DMS53 (cell line): ENCODE results near the gene PKD1L1.
"Not testable (repeated sequence)": the region's sequence is repeated elsewhere in the genome, so short reads cannot be mapped to it uniquely, and the experiment has no call there.

Experiments
- DNase-seq: peaks from one replicate; lab custom pipeline; 2025; lab: John Stamatoyannopoulos, UW

PKD1L1 gene

DNA sequence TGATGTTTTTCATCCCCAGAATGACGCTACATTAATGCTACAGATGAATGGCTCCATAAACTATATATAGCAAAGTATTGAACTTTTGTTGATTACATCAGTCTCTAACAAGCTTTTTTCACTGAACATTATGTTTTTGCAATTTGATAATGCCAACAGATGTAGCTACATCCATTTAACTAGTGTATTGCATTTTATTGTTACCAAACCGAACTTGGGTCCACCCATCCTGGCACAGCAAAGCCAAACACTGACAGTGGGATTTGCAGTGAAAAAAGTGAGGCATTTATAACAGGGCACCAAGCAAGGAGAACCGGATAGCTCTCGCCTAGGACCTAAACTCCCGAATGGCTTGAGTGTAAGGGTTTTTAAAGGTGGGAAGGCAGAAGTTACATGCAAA, 183.5 kb downstream of the PKD1L1 start:
- DNase-seq = no peak

DNA sequence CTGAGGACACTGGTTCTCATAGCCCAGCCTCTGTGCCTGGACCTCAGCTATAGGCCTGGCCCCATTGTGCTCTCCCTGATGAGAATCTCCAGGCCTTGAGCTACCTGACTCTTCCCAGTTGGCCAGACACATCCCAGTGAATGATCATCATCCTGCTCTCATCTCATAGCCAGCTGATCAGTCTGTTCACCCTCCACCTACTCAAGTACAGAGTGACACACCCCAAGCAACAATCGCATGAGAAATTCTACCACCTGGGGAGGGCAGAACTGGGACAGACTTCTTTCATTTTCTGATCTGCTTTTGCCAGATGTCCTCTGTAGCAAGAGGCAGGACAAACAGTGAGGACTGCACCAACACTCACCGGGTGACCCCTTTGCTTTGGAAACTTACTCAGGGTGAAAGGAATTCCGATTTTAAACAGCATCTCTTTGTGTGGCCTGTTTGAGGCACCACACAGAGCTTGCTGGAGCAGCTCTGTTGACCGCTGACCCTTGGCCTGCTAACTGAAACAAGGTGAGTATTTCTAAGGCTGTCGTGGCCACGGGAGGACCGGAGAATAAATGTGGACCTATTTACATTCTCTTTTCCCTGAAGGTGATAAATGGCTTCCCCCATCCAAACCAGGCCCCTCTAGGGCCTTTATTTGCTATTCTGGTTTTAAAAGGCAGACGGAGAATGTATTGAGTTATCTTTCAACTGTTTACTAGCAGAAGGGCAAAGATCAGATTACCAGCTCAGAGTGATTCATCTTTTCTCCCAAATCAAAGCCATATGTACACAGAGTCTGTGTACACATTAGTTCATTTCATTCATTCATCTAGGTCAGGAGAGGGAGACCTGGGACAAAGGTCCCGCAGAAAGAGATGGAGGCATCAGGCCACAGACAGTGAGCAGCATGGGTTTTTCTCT, 184.9 kb downstream of the PKD1L1 start:
- peak; percentile 94 for DNase-seq

- no peak for DNase-seq
Measured at GRCh38 chr7:47762746-47763062, 185.6 kb downstream of the PKD1L1 start.

- DNase-seq = no peak
Measured at GRCh38 chr7:47762207-47762606, 186.1 kb downstream of the PKD1L1 start.

GRCh38 chr7:47759056-47759706, 189.1 kb downstream of the PKD1L1 start:
- DNase-seq = no peak

- DNase-seq = no peak
Measured at GRCh38 chr7:47758546-47758945, 189.7 kb downstream of the PKD1L1 start.

DNA sequence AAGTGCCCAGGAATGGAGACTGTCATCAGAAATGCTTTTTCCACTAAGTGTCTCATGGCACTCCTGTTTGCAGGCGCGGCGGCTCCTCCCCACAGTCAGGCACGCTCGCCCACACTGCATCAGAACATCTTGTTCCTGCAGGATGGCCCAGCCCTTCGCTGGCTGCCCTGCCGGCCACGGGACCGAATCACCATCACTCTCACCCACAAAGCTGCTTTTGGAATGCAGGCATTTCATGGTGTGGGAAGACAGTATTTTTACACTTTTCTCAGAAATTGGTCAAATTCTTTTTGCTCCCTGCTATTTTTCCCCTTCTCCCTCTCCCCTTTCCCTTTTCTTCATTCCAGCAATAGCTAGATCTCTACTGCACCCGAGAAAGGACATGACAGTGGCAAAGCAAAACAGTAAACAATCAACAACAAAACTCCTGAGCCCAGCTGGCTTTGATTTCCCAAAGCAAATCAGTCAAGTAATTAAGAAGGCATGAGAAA, 190.3 kb downstream of the PKD1L1 start:
- no peak for DNase-seq

- DNase-seq = no peak
Measured at GRCh38 chr7:47756636-47757035, 191.6 kb downstream of the PKD1L1 start.

- no peak for DNase-seq
Measured at GRCh38 chr7:47755248-47755647, 193.0 kb downstream of the PKD1L1 start.

DNA sequence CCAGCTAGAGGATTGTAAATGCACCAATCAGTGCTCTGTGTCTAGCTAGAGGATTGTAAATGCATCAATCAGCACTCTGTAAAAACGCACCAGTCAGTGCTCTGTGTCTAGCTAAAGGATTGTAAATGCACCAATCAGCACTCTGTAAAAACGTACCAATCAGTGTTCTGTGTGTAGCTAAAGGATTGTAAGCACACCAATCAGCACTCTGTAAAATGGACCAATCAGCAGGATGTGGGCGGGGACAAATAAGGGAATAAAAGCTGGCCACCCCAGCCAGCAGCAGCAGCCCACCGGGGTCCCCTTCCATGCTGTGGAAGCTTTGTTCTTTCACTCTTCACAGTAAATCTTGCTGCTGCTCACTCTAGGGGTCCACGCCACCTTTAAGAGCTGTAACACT, 196.5 kb downstream of the PKD1L1 start:
- not testable (repeated sequence) for DNase-seq

DNA sequence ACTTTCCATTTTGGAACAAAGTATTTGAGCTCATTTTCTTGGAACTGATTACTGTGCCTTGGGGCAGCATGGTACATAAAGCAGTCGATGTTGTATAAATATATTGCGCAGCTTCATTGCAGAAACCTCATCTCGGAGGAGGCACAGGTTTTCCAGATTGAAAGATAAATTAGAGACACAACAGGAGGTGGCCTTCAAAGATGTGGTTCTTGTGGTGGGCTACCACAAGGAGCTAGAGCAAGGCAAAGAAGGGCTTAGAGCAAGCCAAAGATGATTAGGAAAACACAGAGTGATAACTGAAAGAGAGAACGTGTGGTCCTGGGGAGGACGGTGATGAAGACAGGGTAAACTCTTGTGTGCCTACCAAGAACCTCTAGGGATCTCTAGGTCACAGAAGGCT, 197.2 kb downstream of the PKD1L1 start:
- DNase-seq = no peak

GRCh38 chr7:47748041-47748440, 200.2 kb downstream of the PKD1L1 start:
- no peak for DNase-seq

DNA sequence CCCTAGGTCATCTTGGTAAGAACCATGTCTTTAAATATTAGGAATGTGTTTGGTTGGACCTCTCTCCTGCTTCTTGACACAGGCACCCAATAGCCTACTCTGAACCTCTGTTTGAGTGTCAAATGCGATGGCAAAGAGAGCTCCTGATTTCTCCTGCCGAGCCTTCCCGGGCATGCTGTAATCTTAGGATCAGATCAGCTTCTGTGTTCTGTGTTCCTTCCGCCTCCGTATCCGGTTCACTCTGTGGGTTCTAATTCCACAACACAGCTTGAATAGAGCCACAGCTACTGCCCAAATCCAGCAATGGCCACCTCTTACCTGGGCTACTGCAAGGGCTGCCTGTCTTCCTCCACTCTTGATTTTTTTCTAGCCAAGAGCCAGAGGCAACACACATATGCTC, 201.1 kb downstream of the PKD1L1 start:
- no peak for DNase-seq

DNA sequence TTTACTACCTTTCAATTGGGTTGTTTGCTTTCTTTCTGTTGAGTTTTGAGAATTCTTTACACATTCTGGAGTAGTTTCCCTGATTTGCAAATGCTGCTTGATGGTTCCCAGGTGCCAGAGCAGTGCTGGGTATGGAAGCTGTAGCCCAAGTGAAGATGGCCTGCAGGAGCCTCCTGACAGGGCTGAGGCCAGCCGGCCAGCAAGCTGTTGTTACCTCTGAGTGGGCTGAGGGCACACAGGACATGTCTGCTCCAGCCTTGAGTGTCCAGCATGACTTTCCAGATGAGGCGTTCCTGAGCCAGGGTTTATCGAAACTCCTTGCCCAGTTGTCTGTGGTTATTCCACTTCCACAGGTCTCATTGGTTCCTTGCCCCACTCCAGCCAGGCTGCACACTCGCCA, 201.8 kb downstream of the PKD1L1 start:
- no peak for DNase-seq

DNA sequence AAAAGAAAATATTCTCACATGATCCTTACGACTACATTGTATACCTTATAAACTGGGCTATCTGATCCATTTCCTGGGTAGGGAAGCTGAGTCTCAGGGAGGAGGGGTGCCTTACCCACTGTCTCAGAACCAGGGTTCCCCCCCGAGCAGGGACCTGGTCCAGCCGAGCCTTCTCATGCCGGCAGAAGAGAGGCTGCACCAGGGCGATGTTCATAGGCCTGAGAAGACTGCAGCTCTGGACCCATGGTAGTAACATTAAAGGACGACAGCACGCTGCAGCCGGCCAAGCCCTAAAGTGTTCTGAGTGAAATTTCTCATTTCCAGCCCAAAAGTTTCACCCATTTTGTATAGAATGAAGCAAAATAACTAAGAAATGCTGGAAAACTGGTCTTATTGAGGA, 203.4 kb downstream of the PKD1L1 start:
- no peak for DNase-seq

DNA sequence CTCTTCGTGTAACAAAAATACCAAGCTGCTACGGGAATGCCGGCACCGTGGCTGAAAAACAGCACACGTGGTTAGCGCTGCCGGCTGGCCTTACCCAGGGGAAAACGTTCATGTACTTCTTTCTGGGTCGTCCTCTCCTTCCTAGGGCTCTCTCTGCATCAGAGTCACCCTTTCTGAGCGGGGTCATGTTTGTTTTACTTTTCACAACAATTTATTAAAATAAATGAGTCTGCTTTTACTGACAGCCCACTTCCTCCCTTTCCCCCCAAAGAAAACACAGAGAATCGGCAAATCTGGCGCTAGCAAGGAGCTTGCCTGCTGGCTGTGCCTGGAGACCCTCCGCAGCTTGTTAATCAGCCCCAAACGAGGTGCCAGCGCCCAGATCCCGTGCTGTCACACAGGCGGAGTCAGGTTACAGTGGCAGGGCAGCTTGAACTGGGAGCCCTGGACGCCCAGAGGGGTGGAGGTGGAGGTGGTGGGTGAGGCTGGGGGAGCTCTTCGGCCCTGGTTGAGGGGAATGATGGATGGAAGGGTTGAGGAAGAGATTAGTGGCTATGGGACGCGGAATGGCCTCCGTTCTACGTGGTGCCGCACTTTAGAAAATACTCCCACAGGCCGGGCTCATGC, 204.2 kb downstream of the PKD1L1 start:
- DNase-seq = no peak

GRCh38 chr7:47741984-47742383, 206.3 kb downstream of the PKD1L1 start:
- no peak for DNase-seq

GRCh38 chr7:47739891-47740290, 208.4 kb downstream of the PKD1L1 start:
- DNase-seq = no peak

DNA sequence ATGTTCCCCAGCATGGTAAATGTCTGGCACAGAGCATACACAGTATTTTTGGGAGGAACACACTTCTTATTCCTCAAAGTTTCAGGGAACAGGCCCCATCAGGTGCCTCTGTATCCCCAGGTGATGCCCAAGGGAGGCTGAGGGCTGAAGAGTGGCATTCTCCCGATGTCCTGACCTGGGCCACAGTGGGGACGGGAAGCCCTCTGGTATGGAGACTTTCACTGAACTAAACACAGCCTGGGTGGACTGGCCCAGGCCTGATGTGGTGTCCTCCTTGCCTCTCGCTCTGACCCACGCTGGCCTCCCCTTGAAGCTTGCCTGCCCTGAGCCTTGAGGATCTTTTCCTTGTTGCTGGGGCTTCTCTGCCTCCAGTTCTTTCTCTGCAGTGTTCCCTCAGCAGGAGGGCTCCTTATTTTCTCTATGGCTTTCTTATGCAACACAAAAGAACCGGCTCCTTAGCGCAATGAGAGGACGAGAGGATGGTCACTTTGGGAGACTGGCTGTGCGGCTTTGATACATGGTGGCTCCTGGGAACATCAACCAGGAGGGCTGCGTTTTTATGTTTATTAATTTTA, 208.9 kb downstream of the PKD1L1 start:
- no peak for DNase-seq

DNA sequence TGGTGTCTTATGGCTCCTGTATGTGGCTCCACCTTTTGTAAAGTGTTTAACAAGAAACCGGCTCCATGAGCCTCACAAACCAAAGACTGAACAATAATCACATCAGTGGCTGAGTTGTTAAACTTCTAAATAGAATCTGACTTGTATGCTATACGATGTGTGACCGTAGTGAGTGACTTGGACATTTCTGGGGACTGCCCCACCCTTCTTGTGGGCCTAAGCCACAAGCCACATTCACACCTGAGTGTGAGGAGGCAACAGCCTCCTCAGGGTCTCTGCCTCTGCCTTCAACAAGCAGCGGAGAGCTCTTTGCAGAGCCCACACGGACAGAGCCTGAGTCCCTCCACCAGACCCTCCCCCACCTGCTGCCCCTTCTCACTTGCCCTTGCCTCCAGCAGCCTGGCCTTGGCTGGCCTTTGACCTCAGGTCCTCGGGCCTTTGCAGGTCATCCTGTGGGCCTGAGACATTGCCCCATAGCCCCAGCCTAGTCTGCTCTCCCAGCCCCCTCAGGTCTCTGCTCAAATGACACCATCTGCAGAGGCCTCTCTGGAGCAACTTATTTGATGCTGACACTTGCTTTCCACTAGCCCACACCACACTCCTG, 209.6 kb downstream of the PKD1L1 start:
- no peak for DNase-seq

- DNase-seq = no peak
Measured at GRCh38 chr7:47737601-47738000, 210.7 kb downstream of the PKD1L1 start.
